DOHH2 (cell line): Measurements from ENCODE around the gene LPIN3.

ENCODE experiments used
- CTCF ChIP-seq: fragments of 200-600 bp; sonication (generic); IDR thresholded peaks from one replicate; pipeline ENCODE4 v1.5.1; 2014; ENCODE audit warnings: antibody characterized with exemption, mild to moderate bottlenecking, low read depth, low read length; ENCODE audit not compliant: poor library complexity, severe bottlenecking
- EZH2phosphoT487 ChIP-seq: fragments of 200-600 bp; sonication (generic); IDR thresholded peaks from 2 replicates; pipeline ENCODE4 v1.6.1; 2017; ENCODE audit warnings: borderline replicate concordance, mild to moderate bottlenecking, antibody characterized with exemption, low read length, moderate library complexity, mixed read lengths

GRCh38 chr20:41344477-41344876, 3.9 kb downstream of the LPIN3 start:
- no peak for TF ChIP-seq CTCF
- TF ChIP-seq EZH2phosphoT487 = no peak
